Naive thymus-derived CD4-positive, alpha-beta T cell (primary cell): ENCODE results near the gene PARM1. TPM values are rescaled to one million over a fixed set of nuclear protein-coding genes. Genes with fewer than 3 reads are reported as not detected.

Source experiments
- ATAC-seq: fragments of 150-1000 bp; cut with Tn5 transposase; 2 replicates; pipeline ENCODE4 v1.10.0; 2021; ENCODE audit warnings: mild to moderate bottlenecking, moderate library complexity
- CTCF ChIA-PET: fragments of 350-600 bp; sonication (Branson Sonifier 250); formaldehyde crosslinking; loops from one replicate; lab custom pipeline; 2021; ENCODE audit warnings: antibody characterized with exemption; lab: Charles Lee
- POLR2A ChIA-PET: fragments of 350-600 bp; sonication (Branson Sonifier 250); formaldehyde crosslinking; loops from one replicate; lab custom pipeline; 2021; ENCODE audit warnings: antibody characterized with exemption, inconsistent platforms; lab: Charles Lee
- DNase-seq, 9 donors: peaks; one replicate each; pipeline versions ENCODE4 v3.0.0 to v3.0.0-alpha.2; 2020 to 2022; ENCODE audit warnings: mixed read lengths in 1 of 9
- H3K27ac ChIP-seq: one replicate; pipeline ENCODE4 v1.7.0; 2013; ENCODE audit warnings: mild to moderate bottlenecking, low read depth, low read length, moderate library complexity
- H3K27me3 ChIP-seq, 2 donors: one replicate each; pipeline ENCODE4 v1.7.0; 2013; ENCODE audit warnings: low read length in 2 of 2, mild to moderate bottlenecking in 2 of 2, moderate library complexity in 2 of 2; ENCODE audit not compliant: control insufficient read depth in 2 of 2, insufficient read depth in 2 of 2
- H3K36me3 ChIP-seq, 3 experiments: 1 replicate in 2 of 3; 2 replicates in 1 of 3; pipeline ENCODE4 v1.7.0; 2013; ENCODE audit warnings: low read length in 3 of 3, mild to moderate bottlenecking in 3 of 3, moderate library complexity in 1 of 3; ENCODE audit not compliant: insufficient read depth in 3 of 3, control insufficient read depth in 2 of 3
- H3K4me1 ChIP-seq, 2 donors: one replicate each; pipeline ENCODE4 v1.7.0; 2013; ENCODE audit warnings: low read length in 2 of 2, mild to moderate bottlenecking in 2 of 2, moderate library complexity in 1 of 2; ENCODE audit not compliant: control insufficient read depth in 2 of 2, insufficient read depth in 2 of 2
- H3K4me3 ChIP-seq: 2 replicates; pipeline ENCODE4 v1.7.0; 2013; ENCODE audit warnings: mild to moderate bottlenecking, low read length
- H3K9me3 ChIP-seq, 3 experiments: 1 replicate in 2 of 3; 2 replicates in 1 of 3; pipeline ENCODE4 v1.7.0; 2013; ENCODE audit warnings: low read length in 3 of 3; ENCODE audit not compliant: control insufficient read depth in 2 of 3
- H3K27ac Mint-ChIP-seq, 9 donors: one replicate each; pipeline ENCODE4 v1.8.0; 2020 to 2022; ENCODE audit warnings: mixed read lengths in 9 of 9, mild to moderate bottlenecking in 8 of 9, moderate library complexity in 5 of 9, inconsistent platforms in 2 of 9
- H3K27me3 Mint-ChIP-seq, 5 donors: one replicate each; pipeline ENCODE4 v1.8.0; 2021 to 2022; ENCODE audit warnings: mixed read lengths in 5 of 5, mild to moderate bottlenecking in 1 of 5
- H3K36me3 Mint-ChIP-seq, 5 donors: one replicate each; pipeline ENCODE4 v1.8.0; 2020 to 2022; ENCODE audit warnings: mixed read lengths in 5 of 5, mild to moderate bottlenecking in 3 of 5, inconsistent platforms in 1 of 5
- H3K4me1 Mint-ChIP-seq, 7 donors: one replicate each; pipeline ENCODE4 v1.8.0; 2020 to 2022; ENCODE audit warnings: mixed read lengths in 7 of 7, mild to moderate bottlenecking in 3 of 7, inconsistent platforms in 1 of 7
- H3K4me3 Mint-ChIP-seq, 10 donors: one replicate each; pipeline ENCODE4 v1.8.0; 2020 to 2022; ENCODE audit warnings: mild to moderate bottlenecking in 10 of 10, mixed read lengths in 10 of 10, moderate library complexity in 6 of 10, inconsistent platforms in 2 of 10
- H3K9me3 Mint-ChIP-seq, 11 donors: one replicate each; pipeline ENCODE4 v1.8.0; 2020 to 2022; ENCODE audit warnings: mixed read lengths in 11 of 11, mild to moderate bottlenecking in 4 of 11, inconsistent platforms in 1 of 11, moderate library complexity in 1 of 11
- intact Hi-C, 2 donors: fragments of 100-400 bp; cut with micrococcal nuclease; formaldehyde crosslinking; loops; one replicate each; pipeline ENCODE4 v1.15.1; 2023
- polyA plus RNA-seq, 2 donors: library from polyadenylated mRNA; unstranded; fragments of 300-500 nt; fragmentation: Illumina TruSeq; gene quantifications; one replicate each; pipeline ENCODE4 v1.2.3, GENCODE V29; 2021
- total RNA-seq, 6 experiments: library from RNA in 5 of 6; stranded (reverse) in 5 of 6; gene quantifications; 1 replicate in 5 of 6; 2 replicates in 1 of 6; pipeline ENCODE4 v1.2.3 and lab custom pipeline; 2021 to 2026

The PARM1 gene
- total and polyA plus RNA-seq, 7 experiments from 2014 or later: 0.03 to 0.91 (median 0.26) TPM; not detected in 3

DNA sequence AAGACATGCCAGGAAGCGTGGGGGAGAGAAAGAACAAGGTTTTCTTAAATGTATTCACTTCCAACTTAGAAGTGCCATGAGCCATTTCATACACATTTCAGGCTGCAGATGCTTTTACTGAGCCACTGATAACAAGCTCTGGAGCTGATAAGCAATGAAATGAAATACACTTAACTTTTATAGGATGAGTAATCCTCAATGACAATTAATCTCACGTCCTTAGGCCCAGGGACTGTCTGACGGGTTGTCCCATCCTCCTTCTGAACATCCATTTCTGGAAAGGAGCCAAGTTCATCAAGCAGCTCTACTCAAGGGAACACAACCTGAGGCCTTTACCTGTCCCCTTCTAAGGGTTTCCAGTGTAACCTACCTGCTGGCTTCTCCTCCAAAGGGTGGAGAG is 121.2 kb downstream of the PARM1 start:
- no peak for ATAC-seq
- POLR2A ChIA-PET: interaction anchor here (0.8 kb wide), 1 partner anchor 11 kb away, joined by 3 read pairs; no protein-coding TSS in a partner anchor
- CTCF ChIA-PET: no interaction called here

DNA sequence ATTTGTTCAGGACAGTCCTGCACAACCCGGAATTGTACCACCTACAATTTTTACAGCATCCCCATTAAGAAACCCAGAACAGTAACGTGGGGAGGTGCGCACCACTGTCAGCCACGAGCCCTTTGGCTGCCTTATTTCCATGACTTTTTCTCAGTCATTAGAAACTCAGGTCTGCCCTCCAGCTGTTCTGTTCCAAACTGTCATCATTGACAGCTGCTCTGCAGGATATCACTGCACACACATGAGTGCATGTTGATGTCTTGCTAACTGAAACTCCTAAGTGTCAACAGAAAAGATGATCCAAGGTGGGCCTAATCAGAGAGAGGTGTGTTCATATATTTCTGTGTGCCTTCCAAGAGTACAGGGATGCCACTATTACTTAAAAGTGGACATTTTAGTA is 123.4 kb downstream of the PARM1 start:
- no peak overlapping the region for H3K27ac ChIP-seq
- Mint-ChIP-seq H3K9me3 (peaks cover 0 to 6% (median 0%) of the 10 kb centered on the region in 11 donors), H3K27me3 (peaks cover 0 to 11% (median 4%) of the 10 kb centered on the region in 5 donors), H3K4me3 (no peak overlapping the region), H3K36me3 (peaks cover 0 to 3% (median 0%) of the 10 kb centered on the region in 5 donors), H3K27ac (no peak overlapping the region), H3K4me1 (no peaks in the 10 kb centered on the region)
- no peak overlapping the region for H3K4me3 ChIP-seq
- intact Hi-C loops: no loop called here
- H3K36me3 ChIP-seq: no peaks in the 10 kb centered on the region
- ChIA-PET POLR2A (no interaction called here), CTCF (no interaction called here)
- H3K9me3 ChIP-seq: no peaks in the 10 kb centered on the region
- H3K27me3 ChIP-seq: no peaks in the 10 kb centered on the region
- DNase-seq (no peak), ATAC-seq (no peak)
- H3K4me1 ChIP-seq: no peaks in the 10 kb centered on the region

More for the DNA sequence above, 121.2 kb downstream of the PARM1 start:
- intact Hi-C loops: no loop called here
- Mint-ChIP-seq H3K4me3 (no peak overlapping the region), H3K9me3 (peaks cover 0 to 6% (median 0%) of the 10 kb centered on the region in 11 donors), H3K27me3 (peaks cover 0 to 11% (median 4%) of the 10 kb centered on the region in 5 donors), H3K4me1 (no peaks in the 10 kb centered on the region), H3K36me3 (peaks cover 0 to 3% (median 0%) of the 10 kb centered on the region in 5 donors), H3K27ac (no peak overlapping the region)
- Histone ChIP-seq H3K36me3 (no peaks in the 10 kb centered on the region), H3K27ac (no peak overlapping the region), H3K4me3 (no peak overlapping the region), H3K4me1 (no peaks in the 10 kb centered on the region), H3K9me3 (no peaks in the 10 kb centered on the region), H3K27me3 (no peaks in the 10 kb centered on the region)
- no peak for DNase-seq

DNA sequence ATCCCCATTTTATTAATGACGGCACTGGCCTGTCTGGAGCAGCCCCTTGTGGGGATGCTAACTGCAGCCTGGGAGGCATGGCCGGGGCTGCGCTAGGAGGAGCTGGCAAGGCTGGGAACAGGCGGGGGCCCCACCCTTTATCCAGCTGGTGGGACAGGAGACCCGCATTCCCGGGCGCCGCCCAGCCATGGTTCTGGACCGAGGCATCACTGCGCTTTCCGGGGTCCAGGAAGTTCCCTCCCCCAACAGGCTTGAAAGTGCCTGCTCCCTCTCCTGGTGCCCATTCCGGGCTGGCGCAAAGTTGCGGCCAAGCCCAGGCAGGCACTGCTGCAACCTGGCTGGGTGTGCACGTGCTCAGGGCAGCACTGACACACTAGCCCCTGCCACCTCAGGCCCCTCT is 124.5 kb downstream of the PARM1 start:
- Histone ChIP-seq H3K4me1 (no peaks in the 10 kb centered on the region), H3K4me3 (no peak overlapping the region), H3K27me3 (no peaks in the 10 kb centered on the region), H3K9me3 (no peaks in the 10 kb centered on the region), H3K36me3 (no peaks in the 10 kb centered on the region), H3K27ac (no peak overlapping the region)
- peaks cover 0 to 3% (median 0%) of the 10 kb centered on the region in 11 donors for H3K9me3 Mint-ChIP-seq
- no peak for DNase-seq
- no peaks in the 10 kb centered on the region for H3K4me1 Mint-ChIP-seq
- ChIA-PET CTCF (no interaction called here), POLR2A (no interaction called here)
- no peak overlapping the region for H3K27ac Mint-ChIP-seq
- intact Hi-C loops: no loop called here
- H3K4me3 Mint-ChIP-seq: no peak overlapping the region
- ATAC-seq: no peak
- H3K36me3 Mint-ChIP-seq: no peaks in the 10 kb centered on the region
- peaks cover 0 to 5% (median 0%) of the 10 kb centered on the region in 5 donors for H3K27me3 Mint-ChIP-seq

DNA sequence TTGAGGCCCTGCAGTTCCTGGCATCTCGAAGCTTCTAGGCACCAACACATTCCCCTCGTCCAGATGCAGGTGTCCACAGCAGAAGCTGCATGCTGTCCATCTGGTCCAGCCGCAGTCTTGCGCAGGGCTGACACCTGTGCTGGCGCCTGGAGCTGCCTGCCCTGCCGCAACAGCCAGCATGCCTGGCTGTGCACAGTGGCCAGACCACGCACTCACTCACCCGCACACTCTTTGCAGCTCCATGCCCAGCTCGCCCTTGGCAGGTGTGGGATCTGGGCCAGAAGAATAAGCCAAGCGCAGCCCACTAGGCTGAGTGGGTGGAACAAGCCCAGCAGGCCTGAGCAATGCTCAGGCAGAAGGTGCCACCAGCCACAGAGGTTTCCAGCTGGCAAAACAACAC is 125.6 kb downstream of the PARM1 start:
- Histone ChIP-seq H3K27ac (no peak overlapping the region), H3K9me3 (no peaks in the 10 kb centered on the region), H3K36me3 (no peaks in the 10 kb centered on the region), H3K4me3 (no peak overlapping the region), H3K4me1 (no peaks in the 10 kb centered on the region), H3K27me3 (no peaks in the 10 kb centered on the region)
- Mint-ChIP-seq H3K27ac (no peak overlapping the region), H3K4me1 (no peaks in the 10 kb centered on the region), H3K4me3 (no peak overlapping the region), H3K27me3 (peaks cover 0 to 4% (median 0%) of the 10 kb centered on the region in 5 donors), H3K9me3 (peaks cover 0 to 4% (median 0%) of the 10 kb centered on the region in 11 donors), H3K36me3 (no peaks in the 10 kb centered on the region)
- CTCF ChIA-PET: no interaction called here
- intact Hi-C loops: no loop called here
- ATAC-seq (no peak), DNase-seq (no peak)
- POLR2A ChIA-PET: no interaction called here

DNA sequence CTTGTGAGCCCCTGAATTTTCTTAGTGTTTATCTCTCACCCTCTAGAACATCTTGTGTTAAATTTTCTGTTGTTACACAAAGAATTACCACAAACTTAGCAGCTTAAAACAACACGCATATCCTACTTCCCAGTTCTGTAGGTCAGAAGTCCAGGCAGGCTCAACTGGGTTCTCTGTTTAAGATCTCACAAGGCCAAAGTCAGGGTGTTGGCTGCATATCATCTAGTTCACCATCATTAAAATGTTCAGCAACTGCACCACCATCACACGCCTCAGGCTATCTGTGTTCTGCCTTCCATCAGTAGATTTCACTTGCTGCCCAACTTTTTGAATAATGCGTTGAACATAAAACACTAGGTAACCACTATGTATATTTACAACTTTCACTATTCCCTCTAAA is 130.5 kb downstream of the PARM1 start:
- no peaks in the 10 kb centered on the region for H3K9me3 ChIP-seq
- intact Hi-C loops: no loop called here
- POLR2A ChIA-PET: no interaction called here
- no peaks in the 10 kb centered on the region for H3K4me1 Mint-ChIP-seq
- H3K27ac Mint-ChIP-seq: no peak overlapping the region
- H3K27me3 Mint-ChIP-seq: peaks cover 0 to 5% (median 0%) of the 10 kb centered on the region in 5 donors
- H3K4me3 ChIP-seq: no peak overlapping the region
- peaks cover 0 to 17% (median 0%) of the 10 kb centered on the region in 11 donors for H3K9me3 Mint-ChIP-seq
- H3K36me3 Mint-ChIP-seq: no peaks in the 10 kb centered on the region
- no peaks in the 10 kb centered on the region for H3K36me3 ChIP-seq
- no peaks in the 10 kb centered on the region for H3K4me1 ChIP-seq
- H3K4me3 Mint-ChIP-seq: no peak overlapping the region
- ATAC-seq: no peak
- no peak overlapping the region for H3K27ac ChIP-seq
- DNase-seq: no peak
- CTCF ChIA-PET: no interaction called here
- H3K27me3 ChIP-seq: no peaks in the 10 kb centered on the region

DNA sequence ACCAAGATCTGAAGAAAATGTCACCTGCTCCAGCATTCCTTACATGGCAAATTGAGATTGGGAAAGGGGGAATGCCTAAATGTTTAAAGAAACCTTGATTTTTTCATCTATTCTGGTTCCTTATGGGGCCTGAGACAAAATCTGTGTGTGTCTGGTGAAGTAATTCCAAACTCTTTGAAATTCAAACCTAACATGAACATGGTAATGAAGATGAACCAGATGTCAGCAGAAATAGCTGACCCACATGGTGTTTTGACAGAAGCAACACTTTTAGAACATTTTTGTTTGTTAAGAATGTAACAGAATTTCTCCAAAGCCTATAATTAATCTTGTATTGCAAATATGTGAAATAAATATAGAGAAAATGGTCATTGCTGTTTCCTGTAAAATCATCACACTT is 133.0 kb downstream of the PARM1 start:
- intact Hi-C loops: no loop called here
- no peaks in the 10 kb centered on the region for H3K9me3 ChIP-seq
- H3K4me1 Mint-ChIP-seq: no peaks in the 10 kb centered on the region
- no peaks in the 10 kb centered on the region for H3K4me1 ChIP-seq
- no peak overlapping the region for H3K4me3 Mint-ChIP-seq
- ChIA-PET CTCF (no interaction called here), POLR2A (no interaction called here)
- no peaks in the 10 kb centered on the region for H3K27me3 ChIP-seq
- no peaks in the 10 kb centered on the region for H3K36me3 Mint-ChIP-seq
- no peak for ATAC-seq
- H3K27ac ChIP-seq: no peak overlapping the region
- peaks cover 0 to 17% (median 0%) of the 10 kb centered on the region in 11 donors for H3K9me3 Mint-ChIP-seq
- H3K4me3 ChIP-seq: no peak overlapping the region
- H3K27ac Mint-ChIP-seq: no peak overlapping the region
- H3K36me3 ChIP-seq: no peaks in the 10 kb centered on the region
- H3K27me3 Mint-ChIP-seq: peaks cover 0 to 5% (median under 1%) of the 10 kb centered on the region in 5 donors
- no peak for DNase-seq

DNA sequence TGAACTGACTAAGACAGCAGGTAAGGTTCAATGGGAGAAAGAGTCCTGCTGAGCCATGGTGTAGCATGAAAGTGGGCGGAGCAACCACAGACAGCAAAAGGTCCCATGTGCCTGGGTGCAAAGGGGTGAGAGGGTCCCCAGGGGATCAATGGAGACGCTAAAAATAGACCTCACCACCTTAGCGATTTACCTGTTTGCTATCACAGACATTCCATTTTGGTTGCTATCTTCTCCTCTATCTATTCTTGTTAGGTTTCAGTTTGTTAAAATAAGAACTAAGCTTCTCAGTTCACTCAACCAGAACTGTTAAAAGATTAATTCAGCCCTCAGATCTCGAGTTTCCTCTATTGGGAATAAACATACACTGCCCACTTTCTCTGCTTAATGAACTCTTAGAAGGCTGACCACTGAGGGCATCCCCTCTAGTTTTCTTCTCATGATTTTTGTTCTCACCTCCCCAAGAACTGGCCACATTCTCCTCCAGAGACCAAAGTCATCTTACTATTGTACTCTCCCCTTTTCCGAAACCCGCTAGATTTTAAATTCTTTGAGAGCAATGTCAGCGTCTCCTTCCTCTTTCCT is 136.7 kb downstream of the PARM1 start:
- H3K4me3 Mint-ChIP-seq: no peak overlapping the region
- Histone ChIP-seq H3K27me3 (no peaks in the 10 kb centered on the region), H3K36me3 (no peaks in the 10 kb centered on the region), H3K4me3 (no peak overlapping the region), H3K27ac (no peak overlapping the region), H3K4me1 (no peaks in the 10 kb centered on the region), H3K9me3 (no peaks in the 10 kb centered on the region)
- H3K4me1 Mint-ChIP-seq: no peaks in the 10 kb centered on the region
- DNase-seq (no peak), ATAC-seq (no peak)
- H3K36me3 Mint-ChIP-seq: no peaks in the 10 kb centered on the region
- intact Hi-C loops: no loop called here
- peaks cover 0 to 10% (median 2%) of the 10 kb centered on the region in 11 donors for H3K9me3 Mint-ChIP-seq
- ChIA-PET CTCF (no interaction called here), POLR2A (no interaction called here)
- no peak overlapping the region for H3K27ac Mint-ChIP-seq
- H3K27me3 Mint-ChIP-seq: peaks cover 0 to 6% (median 0%) of the 10 kb centered on the region in 5 donors
